ENCODE measurements around the gene C1orf87. TPM values are rescaled to one million over a fixed set of nuclear protein-coding genes. Genes with fewer than 3 reads are reported as not detected.

Gene C1orf87
- total RNA-seq, 1 donor from 2014 or later, result not detected

GRCh38 chr1:60111716-60112115, 38.1 kb upstream of the C1orf87 start:
- Mint-ChIP-seq H3K9me3 (no peaks in the 10 kb centered on the region), H3K27ac (ENCODE audit: unreplicated experiment) (no peak overlapping the region), H3K36me3 (ENCODE audit: low read depth) (no peaks in the 10 kb centered on the region), H3K4me1 (peaks cover 8% of the 10 kb centered on the region), H3K27me3 (ENCODE audit: low read depth) (no peaks in the 10 kb centered on the region), H3K4me3 (no peak overlapping the region)
- no peak for TF ChIP-seq CTCF (conservative IDR thresholded peaks at IDR 0.05)
- DNase-seq (ENCODE audit: low read depth, low spot score), result no peak

- Mint-ChIP-seq H3K9me3 (no peaks in the 10 kb centered on the region), H3K4me3 (no peak overlapping the region), H3K4me1 (peaks cover 8% of the 10 kb centered on the region), H3K36me3 (ENCODE audit: low read depth) (no peaks in the 10 kb centered on the region), H3K27me3 (ENCODE audit: low read depth) (no peaks in the 10 kb centered on the region), H3K27ac (ENCODE audit: unreplicated experiment) (no peak overlapping the region)
- DNase-seq (ENCODE audit: low read depth, low spot score), result no peak
- TF ChIP-seq CTCF (conservative IDR thresholded peaks at IDR 0.05), result no peak
These were observed 37.5 kb upstream of the C1orf87 start for GRCh38 chr1:60111118-60111517.

DNA sequence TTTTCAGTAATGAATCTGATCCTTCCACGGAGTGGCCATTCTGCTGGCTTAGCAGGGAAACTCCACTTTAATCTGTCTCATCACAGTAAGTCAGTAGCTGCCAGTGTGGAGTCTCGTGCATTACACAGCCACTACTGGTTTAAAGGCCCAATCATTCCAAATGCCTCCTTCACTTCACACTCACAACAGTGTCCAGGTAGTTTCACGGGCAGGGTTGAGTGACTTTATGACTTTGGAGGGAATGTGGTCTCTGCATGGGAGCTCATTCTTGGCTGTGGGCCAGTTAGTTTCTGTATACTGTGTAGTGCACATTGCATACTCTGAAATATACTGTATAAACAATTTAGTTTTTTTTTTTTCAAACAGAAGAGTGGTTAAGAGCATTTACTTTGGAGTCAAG, 34.6 kb upstream of the C1orf87 start:
- Mint-ChIP-seq H3K27ac (ENCODE audit: unreplicated experiment) (no peak overlapping the region), H3K27me3 (ENCODE audit: low read depth) (no peaks in the 10 kb centered on the region), H3K4me3 (no peak overlapping the region), H3K9me3 (peaks cover 3% of the 10 kb centered on the region), H3K36me3 (ENCODE audit: low read depth) (no peaks in the 10 kb centered on the region), H3K4me1 (no peaks in the 10 kb centered on the region)
- no peak for TF ChIP-seq CTCF (conservative IDR thresholded peaks at IDR 0.05)
- no peak for DNase-seq (ENCODE audit: low read depth, low spot score)

GRCh38 chr1:60103186-60103585, 29.6 kb upstream of the C1orf87 start:
- H3K4me3 Mint-ChIP-seq, result no peak overlapping the region
- no peaks in the 10 kb centered on the region for H3K4me1 Mint-ChIP-seq
- H3K27ac Mint-ChIP-seq (ENCODE audit: unreplicated experiment), result no peak overlapping the region
- H3K36me3 Mint-ChIP-seq (ENCODE audit: low read depth), result no peaks in the 10 kb centered on the region
- H3K27me3 Mint-ChIP-seq (ENCODE audit: low read depth), result no peaks in the 10 kb centered on the region
- peaks cover 3% of the 10 kb centered on the region for H3K9me3 Mint-ChIP-seq
- TF ChIP-seq CTCF (conservative IDR thresholded peaks at IDR 0.05), result no peak
- DNase-seq (ENCODE audit: low read depth, low spot score), result no peak

- H3K27ac Mint-ChIP-seq (ENCODE audit: unreplicated experiment), result no peak overlapping the region
- no peak overlapping the region for H3K4me3 Mint-ChIP-seq
- no peak for TF ChIP-seq CTCF (conservative IDR thresholded peaks at IDR 0.05)
- peaks cover 3% of the 10 kb centered on the region for H3K9me3 Mint-ChIP-seq
- DNase-seq (ENCODE audit: low read depth, low spot score), result no peak
- no peaks in the 10 kb centered on the region for H3K4me1 Mint-ChIP-seq
- no peaks in the 10 kb centered on the region for H3K27me3 Mint-ChIP-seq (ENCODE audit: low read depth)
- no peaks in the 10 kb centered on the region for H3K36me3 Mint-ChIP-seq (ENCODE audit: low read depth)
These were observed 28.9 kb upstream of the C1orf87 start for GRCh38 chr1:60102267-60103061.

All from neural crest cell (in vitro differentiated cells).